PC-9 (cell line): ENCODE results near the gene MRTO4.

ENCODE experiments used
- EZH2 ChIP-seq: fragments of 200-600 bp; sonication (generic); IDR thresholded peaks from 2 replicates; pipeline ENCODE4 v1.8.0; 2017; ENCODE audit warnings: antibody characterized with exemption, low read depth
- TF ChIP-seq, protein P1 (sequence below): fragments of 200-600 bp; sonication (generic); conservative IDR thresholded peaks from 2 replicates; pipeline ENCODE4 v1.6.1; 2017; ENCODE audit warnings: mixed run types, antibody characterized with exemption, mild to moderate bottlenecking, moderate library complexity

- TF ChIP-seq EZH2, result no peak
- TF ChIP-seq, protein P1, sequence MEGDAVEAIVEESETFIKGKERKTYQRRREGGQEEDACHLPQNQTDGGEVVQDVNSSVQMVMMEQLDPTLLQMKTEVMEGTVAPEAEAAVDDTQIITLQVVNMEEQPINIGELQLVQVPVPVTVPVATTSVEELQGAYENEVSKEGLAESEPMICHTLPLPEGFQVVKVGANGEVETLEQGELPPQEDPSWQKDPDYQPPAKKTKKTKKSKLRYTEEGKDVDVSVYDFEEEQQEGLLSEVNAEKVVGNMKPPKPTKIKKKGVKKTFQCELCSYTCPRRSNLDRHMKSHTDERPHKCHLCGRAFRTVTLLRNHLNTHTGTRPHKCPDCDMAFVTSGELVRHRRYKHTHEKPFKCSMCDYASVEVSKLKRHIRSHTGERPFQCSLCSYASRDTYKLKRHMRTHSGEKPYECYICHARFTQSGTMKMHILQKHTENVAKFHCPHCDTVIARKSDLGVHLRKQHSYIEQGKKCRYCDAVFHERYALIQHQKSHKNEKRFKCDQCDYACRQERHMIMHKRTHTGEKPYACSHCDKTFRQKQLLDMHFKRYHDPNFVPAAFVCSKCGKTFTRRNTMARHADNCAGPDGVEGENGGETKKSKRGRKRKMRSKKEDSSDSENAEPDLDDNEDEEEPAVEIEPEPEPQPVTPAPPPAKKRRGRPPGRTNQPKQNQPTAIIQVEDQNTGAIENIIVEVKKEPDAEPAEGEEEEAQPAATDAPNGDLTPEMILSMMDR, result no peak
Measured at GRCh38 chr1:19289244-19289643, 37.6 kb downstream of the MRTO4 start.
